Right ventricle myocardium superior (tissue), 1 donor: ENCODE data around the gene ENO1. TPM values are rescaled to one million over a fixed set of nuclear protein-coding genes. Genes with fewer than 3 reads are reported as not detected.
A peak's percentile ranks its signal among the peaks of the same experiment; 100 is the strongest.
"Not testable (repeated sequence)": the region's sequence is repeated elsewhere in the genome, so short reads cannot be mapped to it uniquely, and the experiment has no call there.

ENCODE experiments used
- ATAC-seq: fragments of 200-7000 bp; cut with Tn5 transposase; one replicate; pipeline ENCODE4 v1.9.1; 2020; ENCODE audit warnings: mild to moderate bottlenecking; ENCODE audit not compliant: poor library complexity
- DNase-seq: peaks from one replicate; pipeline ENCODE4 v3.0.0-alpha.2; 2020
- intact Hi-C: fragments of 100-400 bp; cut with DNase I; formaldehyde crosslinking; loops from one replicate; pipeline ENCODE4 v1.11.2; 2022
- microRNA-seq: library from miRNA; unstranded; fragments of <30 nt; microRNA quantifications from one replicate; pipeline ENCODE4 v1.2.0, GENCODE V29; 2020
- total RNA-seq: library from RNA; stranded (reverse); fragmentation: NEBNext Ultra II Directional; extraction: Animal tissue kit (Norgen Biotek cat#: 25700); gene quantifications from one replicate; pipeline ENCODE4 v1.2.1, GENCODE V29; 2021
- donor health status: DM: no; HTN: yes; CAD: no; lungs with severe emphysema.

Gene ENO1
- total RNA-seq, 1 donor from 2014 or later: 136 TPM

DNA sequence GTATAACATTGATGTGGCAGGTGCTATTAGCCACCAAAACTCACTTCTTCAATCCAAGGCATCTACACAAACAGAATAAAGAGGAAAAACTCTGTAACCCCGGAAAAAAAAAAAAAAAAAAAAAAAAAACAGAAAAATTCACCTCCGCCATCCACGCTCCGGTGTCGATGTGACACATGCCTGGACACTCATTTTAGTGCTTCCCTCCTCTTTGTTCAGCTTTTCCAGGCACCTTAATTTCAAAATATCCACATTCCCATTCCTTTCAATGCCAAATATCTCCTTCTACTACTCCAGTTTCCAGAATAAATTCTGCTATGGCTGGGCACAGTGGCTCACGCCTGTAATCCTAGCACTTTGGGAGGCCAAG is 55.2 kb downstream of the ENO1 start:
- no peak for DNase-seq
- no peak for ATAC-seq
- intact Hi-C loops: no loop called here

DNA sequence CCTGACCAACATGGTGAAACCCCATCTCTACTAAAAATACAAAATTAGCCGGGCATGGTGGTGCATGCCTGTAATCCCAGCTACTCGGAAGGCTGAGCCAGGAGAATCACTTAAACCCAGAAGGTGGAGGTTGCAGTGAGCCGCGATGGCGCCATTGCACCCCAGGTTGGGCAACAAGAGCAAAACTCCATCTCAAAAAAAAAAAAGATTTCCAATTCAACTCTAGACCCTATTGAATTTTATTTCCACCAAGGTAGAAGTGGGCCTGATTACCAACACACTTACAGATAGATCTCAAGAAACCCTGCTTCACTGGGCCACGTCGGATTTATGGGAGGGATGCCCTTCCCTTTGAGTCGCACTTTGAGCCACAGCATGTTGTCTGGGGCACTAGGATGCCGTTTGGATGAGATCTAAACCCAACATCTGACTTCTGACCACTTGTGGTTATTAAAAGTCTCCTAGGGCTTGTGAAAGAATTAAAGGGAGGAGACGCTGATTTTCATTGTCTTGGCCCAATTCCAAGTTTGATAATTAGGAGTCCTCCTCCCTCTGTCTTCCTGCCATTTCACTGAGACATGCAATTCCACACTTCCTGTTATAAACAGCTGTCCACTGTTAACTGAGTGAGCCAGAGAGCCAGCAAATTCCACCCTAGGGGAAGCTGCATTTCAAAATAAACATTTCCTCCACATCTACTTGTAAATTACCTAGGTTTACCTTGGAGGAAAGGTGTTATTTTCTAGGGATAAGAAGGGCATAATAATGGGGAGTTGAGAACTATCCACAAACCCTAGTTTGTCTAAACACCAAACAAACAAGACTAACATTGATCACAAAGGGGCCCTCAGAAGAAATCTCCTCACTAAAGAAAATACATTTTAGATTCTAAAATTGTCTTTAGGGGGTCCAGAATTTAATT is 55.9 kb downstream of the ENO1 start:
- DNase-seq (no peak), ATAC-seq (peak; percentile 76)
- intact Hi-C loops: no loop called here

DNA sequence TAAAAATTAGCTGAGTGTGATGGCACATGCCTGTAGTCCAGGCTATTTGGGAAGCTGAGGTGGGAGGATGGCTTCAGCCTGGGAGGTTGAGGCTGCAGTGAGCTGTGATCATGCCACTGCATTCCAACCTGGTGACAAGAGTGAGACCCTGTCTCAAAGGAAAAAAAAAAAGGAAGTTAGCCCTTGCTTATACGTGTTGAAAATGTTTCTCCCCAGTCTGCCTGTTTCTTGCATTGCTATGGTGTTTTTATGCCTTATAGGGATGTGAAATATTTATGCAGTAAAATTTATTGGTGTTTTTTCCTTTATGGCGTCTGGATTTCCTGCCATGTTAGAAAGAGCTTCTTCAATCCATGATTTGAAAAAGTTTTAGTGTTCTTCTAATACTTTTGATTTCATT is 57.4 kb downstream of the ENO1 start:
- intact Hi-C loops: no loop called here

DNA sequence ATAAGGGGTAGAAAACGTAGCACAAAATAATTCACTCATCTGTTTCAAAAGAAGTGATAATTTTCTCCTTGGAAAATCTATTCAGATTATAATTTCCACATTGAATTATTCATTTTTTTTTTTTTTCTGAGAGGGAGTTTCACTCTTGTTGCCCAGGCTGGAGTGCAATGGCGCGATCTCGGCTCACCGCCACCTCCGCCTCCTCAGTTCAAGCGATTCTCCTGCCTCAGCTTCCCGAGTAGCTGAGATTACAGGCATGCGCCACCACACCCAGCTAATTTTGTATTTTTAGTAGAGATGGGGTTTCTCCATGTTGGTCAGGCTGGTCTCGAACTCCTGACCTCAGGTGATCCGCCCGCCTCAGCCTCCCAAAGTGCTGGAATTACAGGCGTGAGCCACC is 59.7 kb downstream of the ENO1 start:
- DNase-seq, intact Hi-C loops, ATAC-seq: not testable (repeated sequence)

More for the DNA sequence above, 57.4 kb downstream of the ENO1 start:
- ATAC-seq (no peak), DNase-seq (no peak)

DNA sequence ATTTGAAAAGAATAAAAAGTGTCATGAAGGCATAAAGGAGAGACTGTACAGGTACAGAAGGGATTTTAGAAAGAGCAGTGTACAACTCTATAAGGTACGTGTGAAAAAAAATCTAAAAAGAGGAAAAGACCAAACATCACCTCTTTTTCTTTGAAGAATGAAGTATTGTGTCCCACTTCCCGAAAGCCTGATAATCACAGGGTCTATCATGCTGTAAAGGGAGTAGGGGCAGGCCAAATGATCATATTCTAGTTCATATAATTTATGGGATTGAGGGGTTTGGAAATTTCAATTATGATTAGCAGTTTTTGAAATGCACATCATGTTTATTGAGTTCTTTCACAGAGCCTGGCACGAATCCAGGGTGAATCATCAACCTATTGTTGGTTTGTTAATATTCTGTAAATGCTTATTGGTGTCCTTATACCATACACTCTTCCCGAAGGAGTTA is 60.1 kb downstream of the ENO1 start:
- intact Hi-C loops: no loop called here
- no peak for ATAC-seq
- DNase-seq: no peak

DNA sequence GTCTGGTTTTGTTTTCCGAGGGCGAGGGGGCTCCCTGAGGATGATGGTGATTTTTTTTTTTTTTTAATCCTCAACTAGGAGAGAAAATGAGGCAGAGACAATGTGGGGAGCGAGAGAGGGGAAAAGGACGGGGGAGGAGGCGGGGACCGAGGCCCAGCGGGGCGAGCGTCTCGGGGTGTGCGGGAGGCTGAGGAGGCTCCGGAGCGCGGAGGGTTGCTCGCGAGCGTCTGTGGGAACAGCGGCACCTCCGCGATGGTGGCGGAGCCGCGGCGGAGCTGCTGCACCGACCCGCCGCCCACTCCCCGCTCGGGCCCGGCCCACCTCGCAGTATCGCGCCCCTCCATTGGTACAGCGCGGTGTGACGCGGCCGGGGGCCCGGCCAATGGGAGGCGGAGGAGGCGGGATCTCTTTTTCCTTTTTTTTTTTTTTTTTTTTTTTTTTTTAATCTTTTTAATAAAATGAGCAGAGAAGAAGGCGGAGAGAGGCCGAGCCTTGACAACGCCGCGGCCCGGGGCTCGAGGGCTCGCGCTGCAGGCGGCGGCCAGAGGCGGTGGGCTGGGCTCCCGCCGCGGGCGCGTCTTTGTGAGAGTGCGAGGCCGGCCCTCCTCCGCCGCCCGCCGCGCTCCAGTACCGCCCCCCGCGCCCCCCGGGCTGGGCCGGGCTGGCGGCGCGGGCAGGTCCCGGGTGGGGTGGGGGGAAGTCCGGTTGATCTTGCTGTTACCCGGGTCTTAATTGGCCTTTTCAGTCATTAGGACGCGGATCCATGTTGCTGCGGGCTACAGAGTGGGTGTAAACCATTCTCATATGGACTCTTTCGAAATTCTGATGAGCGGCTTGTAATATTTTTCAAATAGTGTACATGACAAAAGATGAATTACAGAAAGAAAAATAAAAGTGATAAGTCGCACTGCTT is 60.8 kb downstream of the ENO1 start, which contains the start of gene RERE:
TSS of gene RERE (minus strand) at position 229 of the 913 bp plus-strand sequence.
- peak; percentile 99 for ATAC-seq
- intact Hi-C loops: no loop called here
- peak; percentile 95 for DNase-seq

DNA sequence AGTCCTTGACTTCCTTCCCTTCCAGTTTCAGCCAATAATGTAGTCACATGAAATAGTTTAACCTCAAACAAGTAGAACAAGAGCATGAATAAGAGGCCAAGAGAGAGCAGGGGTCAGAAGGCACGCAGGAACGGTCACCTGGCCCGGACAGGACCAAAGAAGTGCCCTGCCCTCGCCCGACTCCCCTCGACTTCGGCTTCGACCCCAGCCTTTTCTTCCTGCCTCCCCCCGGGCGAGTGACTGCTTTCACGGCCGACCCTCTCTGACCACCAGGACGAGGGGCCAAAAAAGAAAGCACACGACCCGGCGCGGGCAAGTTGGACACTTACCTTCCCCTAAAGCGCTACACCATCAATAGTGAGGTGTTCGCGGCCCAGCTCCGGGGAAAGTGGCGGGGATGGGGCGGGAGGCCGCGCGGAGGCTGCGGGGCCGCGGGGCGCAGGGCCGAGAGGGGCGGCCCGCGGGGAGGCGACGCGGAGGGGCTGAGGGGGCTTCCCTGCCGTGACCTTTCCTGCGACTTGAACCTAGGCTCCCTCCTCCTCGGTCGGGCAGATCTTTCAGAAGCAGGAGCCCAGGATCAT is 61.6 kb downstream of the ENO1 start:
- intact Hi-C loops: no loop called here
- DNase-seq: peak; percentile 52
- peak; percentile 50 for ATAC-seq

DNA sequence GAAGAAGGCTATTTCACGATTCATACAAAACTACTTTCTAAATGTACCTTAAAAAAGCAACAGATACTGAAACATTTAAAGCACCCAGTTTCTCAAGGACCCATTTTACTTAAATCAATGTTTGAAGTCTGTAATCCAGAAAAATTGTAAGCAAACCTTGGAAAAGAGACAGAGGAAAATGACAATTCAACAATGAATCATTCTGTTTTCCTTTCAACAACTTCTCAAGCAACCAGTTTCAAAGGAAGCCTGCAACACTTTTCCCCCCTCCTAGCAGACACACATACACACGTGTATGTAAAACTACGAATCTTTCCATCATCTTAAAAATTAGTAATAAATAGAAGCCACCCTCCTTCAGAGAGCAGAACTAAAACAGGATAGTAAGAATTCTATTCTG is 62.2 kb downstream of the ENO1 start:
- intact Hi-C loops: no loop called here
- no peak for DNase-seq
- ATAC-seq: no peak

DNA sequence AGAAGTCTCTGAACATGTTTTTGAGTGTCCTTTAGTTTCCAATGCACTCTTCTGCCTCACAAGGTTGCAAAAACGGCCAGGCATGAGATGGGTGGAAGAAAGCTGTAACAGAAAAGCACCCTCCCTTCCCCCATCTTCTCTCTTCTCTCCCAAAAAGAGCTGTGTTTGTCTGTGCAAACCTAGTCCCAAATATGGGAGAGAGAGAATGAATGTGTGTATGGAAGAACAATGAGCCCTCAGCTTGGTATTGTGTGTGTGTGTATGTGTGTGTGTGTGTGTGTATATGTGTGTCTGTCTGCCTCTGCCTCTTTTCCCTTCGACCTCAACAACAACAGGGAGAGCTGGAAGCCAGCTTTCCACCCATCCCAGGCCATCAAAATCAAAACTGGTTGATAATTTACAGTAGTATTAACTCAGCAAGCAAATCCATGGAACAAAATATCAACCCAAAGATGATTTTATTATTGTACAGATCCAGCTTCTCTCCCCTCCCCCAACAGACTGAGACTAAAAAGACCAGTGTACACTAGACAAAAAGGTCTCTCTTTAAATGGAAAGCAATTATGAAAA is 62.8 kb downstream of the ENO1 start:
- no peak for DNase-seq
- intact Hi-C loops: no loop called here
- ATAC-seq: no peak

DNA sequence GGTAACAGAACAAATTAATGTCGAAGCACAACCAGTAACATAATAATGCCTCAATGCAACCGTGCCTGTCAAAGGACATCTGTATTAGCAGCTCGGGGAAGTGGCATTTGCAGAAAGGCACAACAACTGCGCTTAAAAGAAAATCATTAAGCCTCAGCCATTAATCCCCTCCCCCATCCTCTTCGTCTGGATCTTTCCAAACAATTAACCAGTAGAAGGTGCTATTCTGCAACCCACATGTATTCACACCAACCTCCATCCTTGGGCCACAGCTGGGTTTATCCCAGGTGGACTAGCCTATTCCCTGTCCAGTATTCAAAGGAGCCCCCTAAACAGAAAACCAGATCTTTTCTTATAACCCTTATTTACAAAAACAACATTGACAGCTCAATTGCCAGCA is 63.6 kb downstream of the ENO1 start:
- no peak for DNase-seq
- intact Hi-C loops: no loop called here
- no peak for ATAC-seq

DNA sequence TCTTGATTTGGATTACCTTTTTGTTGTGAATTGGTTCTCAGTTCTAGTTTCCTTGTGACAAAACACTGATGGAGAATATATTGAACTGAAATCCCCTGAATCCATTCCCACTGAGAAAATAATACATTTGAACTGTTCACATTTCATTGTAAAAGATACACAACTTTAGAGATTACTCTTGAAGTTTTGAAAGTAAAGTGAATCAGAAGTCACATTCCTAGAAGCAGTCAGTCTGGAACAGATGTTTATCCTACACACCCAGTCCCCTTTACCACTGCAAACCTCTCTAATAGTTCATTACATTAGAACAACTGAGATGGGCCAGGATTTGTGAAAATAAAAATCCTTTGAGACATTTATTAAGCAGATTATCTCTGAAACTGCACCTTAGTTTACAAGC is 64.5 kb downstream of the ENO1 start:
- DNase-seq (no peak), ATAC-seq (no peak)
- intact Hi-C loops: no loop called here

DNA sequence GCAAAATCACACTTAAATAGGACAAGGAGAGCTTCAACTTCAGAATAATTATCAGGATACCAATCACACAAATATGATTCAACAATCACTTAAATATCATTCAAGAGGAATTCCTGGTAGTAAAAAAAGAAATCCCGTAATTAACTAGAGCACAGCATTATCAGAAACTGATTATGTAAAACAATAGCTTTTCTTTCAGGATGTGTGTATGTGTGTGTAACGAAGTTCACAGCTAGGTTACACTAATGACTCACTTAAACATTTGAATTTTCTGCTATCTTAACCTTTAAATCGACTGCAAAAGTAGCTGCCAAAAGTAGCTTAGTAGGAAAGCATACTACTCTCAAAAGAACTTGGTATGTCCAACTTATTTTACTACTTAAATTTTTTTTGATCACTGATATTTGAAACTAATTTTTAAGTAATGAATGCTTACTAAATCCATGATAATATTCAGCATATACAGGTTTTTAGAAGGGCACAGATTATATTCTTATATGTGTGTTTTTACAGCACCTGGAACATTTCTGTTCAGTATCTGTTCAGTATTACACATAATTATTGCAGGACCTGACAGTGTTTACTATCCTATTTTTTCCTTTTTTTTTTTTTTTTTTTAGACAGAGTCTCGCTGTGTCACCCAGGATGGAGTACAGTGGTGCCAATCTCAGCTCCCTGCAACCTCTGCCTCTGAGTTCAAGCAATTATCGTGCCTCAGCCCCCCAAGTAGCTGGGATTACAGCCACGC is 65.3 kb downstream of the ENO1 start:
- no peak for DNase-seq
- intact Hi-C loops: no loop called here
- ATAC-seq: no peak

DNA sequence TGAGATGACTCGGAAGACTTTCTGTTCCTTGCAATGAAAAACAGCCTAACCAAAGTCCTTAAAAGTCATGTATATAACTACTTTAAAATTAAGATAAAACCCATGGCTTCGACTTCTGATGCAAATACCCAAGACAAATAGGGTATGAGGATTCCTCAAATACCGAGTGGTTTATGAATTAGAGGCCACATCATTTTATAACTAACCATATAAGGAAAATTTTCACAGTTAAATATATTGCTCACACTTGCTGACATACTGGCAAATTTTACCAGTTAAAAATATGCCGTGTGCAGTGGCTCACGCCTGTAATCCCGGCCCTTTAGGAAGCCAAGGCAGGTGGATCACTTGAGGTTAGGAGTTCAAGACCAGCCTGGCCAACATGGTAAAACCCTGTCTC is 66.4 kb downstream of the ENO1 start:
- no peak for DNase-seq
- no peak for ATAC-seq
- intact Hi-C loops: no loop called here

Small RNA genes within 50 kb of the gene (microRNA-seq; reads per million reads assigned to microRNA genes)
- gene MIR6728: not detected

Other genes starting within 250 kb of the ENO1 start
- gene RERE, start 61.0 kb downstream of the ENO1 start, total RNA-seq: 114 TPM
- gene CA6, start 67.2 kb upstream of the ENO1 start, total RNA-seq: not detected
- gene SLC2A7, start 147.7 kb upstream of the ENO1 start, total RNA-seq: not detected
- gene SLC2A5, start 190.9 kb upstream of the ENO1 start, total RNA-seq: 2.1 TPM